Measurements from ENCODE around the gene OSTC. TPM values are rescaled to one million over a fixed set of nuclear protein-coding genes. Genes with fewer than 3 reads are reported as not detected.

Gene OSTC
- total RNA-seq, 1 donor from 2014 or later, result 42.8 TPM

DNA sequence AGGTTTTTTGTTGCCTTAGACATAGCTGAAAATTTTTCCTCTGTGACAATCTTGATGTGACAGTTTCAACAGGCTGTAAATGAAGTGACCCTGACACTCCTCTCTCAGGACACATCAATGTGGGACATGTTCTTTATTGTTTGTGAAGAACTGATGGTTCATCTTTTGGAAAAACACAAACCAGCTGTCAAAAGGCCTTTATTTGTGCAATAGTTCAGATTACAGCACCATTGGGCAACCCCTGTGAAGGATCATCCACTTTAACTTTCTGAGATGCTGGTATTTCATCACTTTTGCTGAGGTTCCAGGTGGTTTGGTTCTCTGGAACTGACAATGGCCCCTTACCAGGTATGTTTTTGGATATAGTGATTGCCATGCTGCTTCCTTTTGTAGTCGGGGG lies 40.3 kb downstream of the OSTC start:
- no peaks in the 10 kb centered on the region for H3K4me1 Mint-ChIP-seq (ENCODE audit: low read depth, unreplicated experiment)
- DNase-seq, result no peak
- no peak overlapping the region for H3K27ac Mint-ChIP-seq (ENCODE audit: unreplicated experiment)
- H3K9me3 Mint-ChIP-seq (ENCODE audit: unreplicated experiment), result no peaks in the 10 kb centered on the region
- no peak overlapping the region for H3K4me3 Mint-ChIP-seq (ENCODE audit: unreplicated experiment)
- TF ChIP-seq, protein P1, sequence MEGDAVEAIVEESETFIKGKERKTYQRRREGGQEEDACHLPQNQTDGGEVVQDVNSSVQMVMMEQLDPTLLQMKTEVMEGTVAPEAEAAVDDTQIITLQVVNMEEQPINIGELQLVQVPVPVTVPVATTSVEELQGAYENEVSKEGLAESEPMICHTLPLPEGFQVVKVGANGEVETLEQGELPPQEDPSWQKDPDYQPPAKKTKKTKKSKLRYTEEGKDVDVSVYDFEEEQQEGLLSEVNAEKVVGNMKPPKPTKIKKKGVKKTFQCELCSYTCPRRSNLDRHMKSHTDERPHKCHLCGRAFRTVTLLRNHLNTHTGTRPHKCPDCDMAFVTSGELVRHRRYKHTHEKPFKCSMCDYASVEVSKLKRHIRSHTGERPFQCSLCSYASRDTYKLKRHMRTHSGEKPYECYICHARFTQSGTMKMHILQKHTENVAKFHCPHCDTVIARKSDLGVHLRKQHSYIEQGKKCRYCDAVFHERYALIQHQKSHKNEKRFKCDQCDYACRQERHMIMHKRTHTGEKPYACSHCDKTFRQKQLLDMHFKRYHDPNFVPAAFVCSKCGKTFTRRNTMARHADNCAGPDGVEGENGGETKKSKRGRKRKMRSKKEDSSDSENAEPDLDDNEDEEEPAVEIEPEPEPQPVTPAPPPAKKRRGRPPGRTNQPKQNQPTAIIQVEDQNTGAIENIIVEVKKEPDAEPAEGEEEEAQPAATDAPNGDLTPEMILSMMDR (IDR thresholded peaks at IDR 0.05; ENCODE audit: partially characterized antibody, unreplicated experiment), result no peak
- no peaks in the 10 kb centered on the region for H3K27me3 Mint-ChIP-seq (ENCODE audit: unreplicated experiment)
- no peaks in the 10 kb centered on the region for H3K36me3 Mint-ChIP-seq (ENCODE audit: unreplicated experiment)

DNA sequence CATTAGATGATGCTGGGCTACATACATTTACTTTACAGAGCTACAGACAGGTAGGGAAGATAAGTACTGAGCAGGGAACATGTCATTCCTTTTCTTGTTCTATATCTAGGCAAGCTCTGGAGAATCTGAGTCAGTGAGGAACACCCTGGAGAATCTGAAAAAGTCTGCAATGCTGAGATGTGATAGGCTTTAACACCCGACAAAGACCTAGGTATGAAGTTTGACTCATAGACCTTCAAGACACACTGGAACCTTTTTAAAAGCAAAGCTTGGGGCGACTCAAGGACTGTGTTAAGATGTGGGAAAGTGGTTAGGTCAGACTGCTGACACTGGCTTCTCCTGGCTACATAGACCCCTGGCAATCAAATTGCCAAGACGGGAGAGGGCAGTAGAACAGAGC lies 42.8 kb downstream of the OSTC start:
- Mint-ChIP-seq H3K4me3 (ENCODE audit: unreplicated experiment) (no peak overlapping the region), H3K4me1 (ENCODE audit: low read depth, unreplicated experiment) (no peaks in the 10 kb centered on the region), H3K27ac (ENCODE audit: unreplicated experiment) (no peak overlapping the region), H3K27me3 (ENCODE audit: unreplicated experiment) (no peaks in the 10 kb centered on the region), H3K9me3 (ENCODE audit: unreplicated experiment) (no peaks in the 10 kb centered on the region), H3K36me3 (ENCODE audit: unreplicated experiment) (no peaks in the 10 kb centered on the region)
- TF ChIP-seq, protein P1 (IDR thresholded peaks at IDR 0.05; ENCODE audit: partially characterized antibody, unreplicated experiment), result no peak
- DNase-seq, result no peak

GRCh38 chr4:108693819-108694218 lies 43.4 kb downstream of the OSTC start:
- TF ChIP-seq, protein P1 (IDR thresholded peaks at IDR 0.05; ENCODE audit: partially characterized antibody, unreplicated experiment), result no peak
- H3K9me3 Mint-ChIP-seq (ENCODE audit: unreplicated experiment), result no peaks in the 10 kb centered on the region
- DNase-seq, result no peak
- H3K27ac Mint-ChIP-seq (ENCODE audit: unreplicated experiment), result no peak overlapping the region
- no peaks in the 10 kb centered on the region for H3K36me3 Mint-ChIP-seq (ENCODE audit: unreplicated experiment)
- peaks cover 5% of the 10 kb centered on the region for H3K4me1 Mint-ChIP-seq (ENCODE audit: low read depth, unreplicated experiment)
- no peak overlapping the region for H3K4me3 Mint-ChIP-seq (ENCODE audit: unreplicated experiment)
- H3K27me3 Mint-ChIP-seq (ENCODE audit: unreplicated experiment), result no peaks in the 10 kb centered on the region

GRCh38 chr4:108694423-108694822 lies 44.0 kb downstream of the OSTC start:
- H3K27ac Mint-ChIP-seq (ENCODE audit: unreplicated experiment), result no peak overlapping the region
- H3K9me3 Mint-ChIP-seq (ENCODE audit: unreplicated experiment), result no peaks in the 10 kb centered on the region
- H3K27me3 Mint-ChIP-seq (ENCODE audit: unreplicated experiment), result no peaks in the 10 kb centered on the region
- peaks cover 9% of the 10 kb centered on the region for H3K4me1 Mint-ChIP-seq (ENCODE audit: low read depth, unreplicated experiment)
- no peak for DNase-seq
- no peak overlapping the region for H3K4me3 Mint-ChIP-seq (ENCODE audit: unreplicated experiment)
- H3K36me3 Mint-ChIP-seq (ENCODE audit: unreplicated experiment), result no peaks in the 10 kb centered on the region
- TF ChIP-seq, protein P1 (IDR thresholded peaks at IDR 0.05; ENCODE audit: partially characterized antibody, unreplicated experiment), result no peak

GRCh38 chr4:108695062-108695461 lies 44.7 kb downstream of the OSTC start:
- no peak for DNase-seq
- H3K9me3 Mint-ChIP-seq (ENCODE audit: unreplicated experiment), result no peaks in the 10 kb centered on the region
- H3K4me3 Mint-ChIP-seq (ENCODE audit: unreplicated experiment), result no peak overlapping the region
- TF ChIP-seq, protein P1 (IDR thresholded peaks at IDR 0.05; ENCODE audit: partially characterized antibody, unreplicated experiment), result no peak
- no peak overlapping the region for H3K27ac Mint-ChIP-seq (ENCODE audit: unreplicated experiment)
- H3K36me3 Mint-ChIP-seq (ENCODE audit: unreplicated experiment), result no peaks in the 10 kb centered on the region
- no peaks in the 10 kb centered on the region for H3K27me3 Mint-ChIP-seq (ENCODE audit: unreplicated experiment)
- peaks cover 9% of the 10 kb centered on the region for H3K4me1 Mint-ChIP-seq (ENCODE audit: low read depth, unreplicated experiment)

Data from glutamatergic neuron (in vitro differentiated cells).